ENCODE measurements around the gene MS4A8. TPM values are rescaled to one million over a fixed set of nuclear protein-coding genes. Genes with fewer than 3 reads are reported as not detected.

The MS4A8 gene
- total and polyA plus RNA-seq, 2 of the 13 experiments (the other 11 are each of a cell fraction or from before 2014, with no cell fraction given), result not detected

- H3K27me3 ChIP-seq (ENCODE audit: control insufficient read depth in 1 of 2, insufficient read depth in 2 of 2, low read length in 2 of 2), result peaks cover 1 to 26% of the 10 kb centered on the region in 2 experiments; a peak in 2 of 5 replicates
- H3K4me1 ChIP-seq (ENCODE audit: insufficient read depth, low read length), result no peaks in the 10 kb centered on the region
- ChIA-PET POLR2A (no interaction called here), CTCF (ENCODE audit: low intra/inter-chr PET ratio, low total read pairs) (no interaction called here)
- no peaks in the 10 kb centered on the region for H3K9me3 ChIP-seq (ENCODE audit: low read length)
- H3K27ac ChIP-seq (ENCODE audit: extremely low read length, insufficient read depth, low read length), result no peak overlapping the region
- H3K79me2 ChIP-seq (ENCODE audit: insufficient read depth, low read length), result no peaks in the 10 kb centered on the region
- TF ChIP-seq ZNF530 (CRISPR knock-in tag; IDR thresholded peaks at IDR 0.05; ENCODE audit: low read depth), result no peak
- TF ChIP-seq ZBTB33 (CRISPR knock-in tag; IDR thresholded peaks at IDR 0.05), result 0 out of 2 replicates have a peak, but pooled peaks have one; percentile 24
- no peak for TF ChIP-seq ZNF138 (CRISPR knock-in tag; IDR thresholded peaks at IDR 0.05; ENCODE audit: low read depth)
- TF ChIP-seq ZNF597 (CRISPR knock-in tag; IDR thresholded peaks at IDR 0.05), result no peak
- no peak for TF ChIP-seq ZBTB10 (CRISPR knock-in tag; IDR thresholded peaks at IDR 0.05; ENCODE audit: borderline replicate concordance)
- TF ChIP-seq HNRNPL (IDR thresholded peaks at IDR 0.05; ENCODE audit: low read depth, low read length), result peak; percentile 63; the same call in 1 of the 2 replicates
- WGBS (ENCODE audit: low lambda C conversion rate), result 46% methylated on average over 6 of the region's 11 CpGs
- DNase-seq (ENCODE audit: low spot score), result no peak
- no peak for ATAC-seq
- H2AFZ ChIP-seq (ENCODE audit: low read length), result no peak overlapping the region
- FAIRE-seq, result no peak
- no peak overlapping the region for H3K4me2 ChIP-seq (ENCODE audit: low read depth, low read length)
- no peak overlapping the region for H3K9ac ChIP-seq (ENCODE audit: insufficient read depth, low read depth, low read length)
- no peak overlapping the region for H3K4me3 ChIP-seq (replicated peaks in 1 of 3; ENCODE audit: insufficient read depth in 1 of 3, low read depth in 2 of 3, low read length in 3 of 3)
- H4K20me1 ChIP-seq (ENCODE audit: insufficient read depth, low read length), result no peaks in the 10 kb centered on the region
- intact Hi-C loops (cut with micrococcal nuclease; ENCODE audit: unreplicated experiment), result loop anchor here (5.0 kb wide), 1 partner anchor 402 kb away; no protein-coding TSS in a partner anchor
- in situ Hi-C loops (cut with HindIII; ENCODE audit: extremely low pct_ligation_motif_present, low pct_unique_long_range_greater_than_20kb), result no loop called here
- no peaks in the 10 kb centered on the region for H3K36me3 ChIP-seq (replicated peaks in 1 of 2; ENCODE audit: control insufficient read depth in 1 of 2, insufficient read depth in 2 of 2, low read length in 2 of 2)
- BruUV-seq (replicated peaks), result no TSS peak
Observed at GRCh38 chr11:60763692-60764369, 64.4 kb downstream of the MS4A8 start.
